Loucy (cell line): ENCODE results near the gene TPD52L1.

Experiments used
- H2AFZ ChIP-seq: fragments of 200-600 bp; sonication (generic); 2 replicates; pipeline ENCODE4 v1.6.0; 2016; ENCODE audit warnings: antibody characterized with exemption, mild to moderate bottlenecking, low read length, moderate library complexity
- H3F3A ChIP-seq: fragments of 200-600 bp; 2 replicates; pipeline ENCODE4 v1.6.0; 2016; ENCODE audit warnings: antibody characterized with exemption, low read depth, mild to moderate bottlenecking
- H3K27me3 ChIP-seq: fragments of 200-600 bp; sonication (generic); 2 replicates; pipeline ENCODE4 v1.6.1; 2014; ENCODE audit warnings: low read length, mild to moderate bottlenecking; ENCODE audit not compliant: insufficient read depth, poor library complexity, severe bottlenecking
- H3K36me3 ChIP-seq: fragments of 200-600 bp; sonication (generic); 2 replicates; pipeline ENCODE4 v1.6.1; 2016; ENCODE audit warnings: low read length; ENCODE audit not compliant: insufficient read depth
- H3K4me1 ChIP-seq: fragments of 200-600 bp; sonication (generic); 2 replicates; pipeline ENCODE4 v1.5.1; 2014; ENCODE audit warnings: low read length, mild to moderate bottlenecking; ENCODE audit not compliant: insufficient read depth, poor library complexity, severe bottlenecking
- H3K4me2 ChIP-seq: fragments of 200-600 bp; sonication (generic); 2 replicates; pipeline ENCODE4 v1.6.0; 2014; ENCODE audit warnings: antibody characterized with exemption, low read length, low read depth, mild to moderate bottlenecking; ENCODE audit not compliant: poor library complexity, severe bottlenecking
- H3K4me3 ChIP-seq: fragments of 200-600 bp; sonication (generic); 2 replicates; pipeline ENCODE4 v1.5.1; 2014; ENCODE audit warnings: low read length, mild to moderate bottlenecking, mixed read lengths; ENCODE audit not compliant: poor library complexity, severe bottlenecking
- H3K79me2 ChIP-seq: fragments of 200-600 bp; sonication (generic); 2 replicates; pipeline ENCODE4 v1.6.1; 2014; ENCODE audit warnings: low read length; ENCODE audit not compliant: insufficient read depth
- H3K9ac ChIP-seq: fragments of 200-600 bp; sonication (generic); 2 replicates; pipeline ENCODE4 v1.6.0; 2014; ENCODE audit warnings: mild to moderate bottlenecking, low read depth, low read length, moderate library complexity; ENCODE audit not compliant: poor library complexity, severe bottlenecking
- H3K9me2 ChIP-seq: fragments of 200-600 bp; sonication (generic); replicated peaks from 2 replicates; pipeline ENCODE4 v1.6.1; 2016; ENCODE audit warnings: low read depth, low read length, mixed read lengths
- H3K9me3 ChIP-seq: fragments of 200-600 bp; sonication (generic); 2 replicates; pipeline ENCODE4 v1.6.1; 2014; ENCODE audit warnings: mild to moderate bottlenecking, antibody characterized with exemption, low read length, low read depth; ENCODE audit not compliant: insufficient read depth
- H4K20me1 ChIP-seq: fragments of 200-600 bp; sonication (generic); 2 replicates; pipeline ENCODE4 v1.6.0; 2014; ENCODE audit warnings: antibody characterized with exemption, low read length, mild to moderate bottlenecking; ENCODE audit not compliant: insufficient read depth, poor library complexity, severe bottlenecking
- EZH2phosphoT487 ChIP-seq: fragments of 200-600 bp; IDR thresholded peaks from 2 replicates; pipeline ENCODE4 v1.6.1; 2018; ENCODE audit warnings: antibody characterized with exemption, mild to moderate bottlenecking, moderate library complexity, borderline replicate concordance
- TF ChIP-seq, protein P1 (sequence below): fragments of 200-600 bp; sonication (generic); conservative IDR thresholded peaks from 2 replicates; pipeline ENCODE4 v1.5.1; 2014; ENCODE audit warnings: mild to moderate bottlenecking, antibody characterized with exemption, low read length

The TPD52L1 gene

DNA sequence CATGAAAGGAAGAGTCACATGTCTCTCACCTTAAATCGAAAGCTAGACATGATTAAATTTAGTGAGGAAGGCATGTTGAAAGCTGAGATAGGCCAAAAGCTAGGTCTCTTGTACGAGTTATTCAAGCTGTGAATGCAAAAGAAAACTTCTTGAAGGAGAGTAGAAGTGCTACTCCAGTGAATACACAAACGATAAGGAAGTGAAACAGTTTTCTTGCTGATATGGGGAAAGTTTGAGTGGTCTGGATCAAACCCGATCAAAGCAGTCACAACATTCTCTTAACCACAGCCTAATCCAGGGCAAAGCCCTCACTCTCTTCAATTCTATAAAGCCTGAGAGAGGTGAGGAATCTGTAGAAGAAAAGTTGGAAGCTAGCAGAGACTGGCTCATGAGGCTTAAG, 1.9 kb upstream of the TPD52L1 start:
- Histone ChIP-seq H3K4me1 (no peaks in the 10 kb centered on the region), H3K4me3 (no peak overlapping the region), H3K9me2 (no peaks in the 10 kb centered on the region), H3K9me3 (no peaks in the 10 kb centered on the region), H3K27me3 (no peaks in the 10 kb centered on the region), H3F3A (no peaks in the 10 kb centered on the region), H3K4me2 (no peak overlapping the region), H3K79me2 (no peaks in the 10 kb centered on the region), H2AFZ (no peak overlapping the region), H3K9ac (no peak overlapping the region), H4K20me1 (no peaks in the 10 kb centered on the region), H3K36me3 (no peaks in the 10 kb centered on the region)
- TF ChIP-seq, protein P1, sequence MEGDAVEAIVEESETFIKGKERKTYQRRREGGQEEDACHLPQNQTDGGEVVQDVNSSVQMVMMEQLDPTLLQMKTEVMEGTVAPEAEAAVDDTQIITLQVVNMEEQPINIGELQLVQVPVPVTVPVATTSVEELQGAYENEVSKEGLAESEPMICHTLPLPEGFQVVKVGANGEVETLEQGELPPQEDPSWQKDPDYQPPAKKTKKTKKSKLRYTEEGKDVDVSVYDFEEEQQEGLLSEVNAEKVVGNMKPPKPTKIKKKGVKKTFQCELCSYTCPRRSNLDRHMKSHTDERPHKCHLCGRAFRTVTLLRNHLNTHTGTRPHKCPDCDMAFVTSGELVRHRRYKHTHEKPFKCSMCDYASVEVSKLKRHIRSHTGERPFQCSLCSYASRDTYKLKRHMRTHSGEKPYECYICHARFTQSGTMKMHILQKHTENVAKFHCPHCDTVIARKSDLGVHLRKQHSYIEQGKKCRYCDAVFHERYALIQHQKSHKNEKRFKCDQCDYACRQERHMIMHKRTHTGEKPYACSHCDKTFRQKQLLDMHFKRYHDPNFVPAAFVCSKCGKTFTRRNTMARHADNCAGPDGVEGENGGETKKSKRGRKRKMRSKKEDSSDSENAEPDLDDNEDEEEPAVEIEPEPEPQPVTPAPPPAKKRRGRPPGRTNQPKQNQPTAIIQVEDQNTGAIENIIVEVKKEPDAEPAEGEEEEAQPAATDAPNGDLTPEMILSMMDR: no peak
- no peak for TF ChIP-seq EZH2phosphoT487

DNA sequence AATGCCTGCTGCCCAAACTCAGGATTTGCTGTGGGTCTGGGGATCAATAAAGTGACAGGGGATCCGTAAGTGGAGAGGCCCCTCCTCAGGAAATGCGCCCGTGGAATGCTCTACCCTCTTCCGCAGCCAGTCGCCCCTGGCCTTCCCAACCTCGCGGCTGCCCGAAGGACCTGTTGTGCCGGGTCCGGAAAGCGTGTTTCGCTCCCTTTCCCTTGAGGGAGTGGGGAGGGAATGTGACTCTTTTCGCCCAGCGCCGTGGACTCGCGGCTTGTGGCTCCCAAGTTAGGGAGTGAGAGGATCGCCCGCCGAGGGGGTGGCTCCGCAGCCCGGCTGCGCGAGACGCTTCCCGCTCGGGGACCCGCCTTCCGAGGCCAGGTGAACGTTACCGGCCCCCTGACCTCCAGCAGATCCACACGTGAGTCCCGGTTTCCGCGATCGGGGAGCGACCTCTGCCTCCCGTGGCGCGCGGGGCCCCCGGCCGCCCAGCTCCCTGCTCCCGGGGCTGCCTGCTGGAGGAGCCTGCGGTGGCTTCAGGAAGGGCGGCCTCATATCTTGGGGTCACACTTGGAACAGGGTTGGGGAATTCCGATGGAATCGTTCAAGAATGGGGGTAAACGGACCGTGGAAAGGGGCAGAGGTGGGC, 666 bp downstream of the TPD52L1 start:
- Histone ChIP-seq H3F3A (no peaks in the 10 kb centered on the region), H4K20me1 (no peaks in the 10 kb centered on the region), H3K4me2 (no peak overlapping the region), H2AFZ (no peak overlapping the region), H3K27me3 (no peaks in the 10 kb centered on the region), H3K36me3 (no peaks in the 10 kb centered on the region), H3K9me2 (no peaks in the 10 kb centered on the region), H3K79me2 (no peaks in the 10 kb centered on the region), H3K4me3 (no peak overlapping the region), H3K4me1 (no peaks in the 10 kb centered on the region), H3K9me3 (no peaks in the 10 kb centered on the region), H3K9ac (no peak overlapping the region)
- no peak for TF ChIP-seq EZH2phosphoT487
- TF ChIP-seq, protein P1: no peak

DNA sequence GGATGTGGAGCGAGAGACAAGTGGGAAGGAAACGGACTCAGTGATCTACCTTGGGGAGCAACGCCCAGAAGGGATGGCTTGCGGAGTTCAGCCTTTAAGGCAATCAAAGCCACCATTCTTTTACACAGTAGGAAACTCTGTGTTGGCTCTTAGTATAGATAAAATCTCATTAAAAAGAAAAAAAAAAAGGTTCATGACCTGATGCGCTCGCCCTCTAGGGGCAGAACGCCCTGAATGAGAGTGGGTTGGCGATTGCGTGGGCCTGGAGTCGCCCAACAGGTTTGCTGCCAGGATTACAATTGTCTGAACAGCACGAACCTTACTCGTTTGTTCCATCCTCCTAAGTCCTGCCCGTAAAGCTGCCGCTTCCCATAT, 1.2 kb downstream of the TPD52L1 start:
- Histone ChIP-seq H4K20me1 (no peaks in the 10 kb centered on the region), H3K9ac (no peak overlapping the region), H3K4me1 (no peaks in the 10 kb centered on the region), H2AFZ (no peak overlapping the region), H3K9me3 (no peaks in the 10 kb centered on the region), H3K9me2 (no peaks in the 10 kb centered on the region), H3F3A (no peaks in the 10 kb centered on the region), H3K4me3 (no peak overlapping the region), H3K79me2 (no peaks in the 10 kb centered on the region), H3K27me3 (no peaks in the 10 kb centered on the region), H3K4me2 (no peak overlapping the region), H3K36me3 (no peaks in the 10 kb centered on the region)
- TF ChIP-seq, protein P1: no peak
- TF ChIP-seq EZH2phosphoT487: no peak
